ENCODE results near the gene SLC16A3.

DNA sequence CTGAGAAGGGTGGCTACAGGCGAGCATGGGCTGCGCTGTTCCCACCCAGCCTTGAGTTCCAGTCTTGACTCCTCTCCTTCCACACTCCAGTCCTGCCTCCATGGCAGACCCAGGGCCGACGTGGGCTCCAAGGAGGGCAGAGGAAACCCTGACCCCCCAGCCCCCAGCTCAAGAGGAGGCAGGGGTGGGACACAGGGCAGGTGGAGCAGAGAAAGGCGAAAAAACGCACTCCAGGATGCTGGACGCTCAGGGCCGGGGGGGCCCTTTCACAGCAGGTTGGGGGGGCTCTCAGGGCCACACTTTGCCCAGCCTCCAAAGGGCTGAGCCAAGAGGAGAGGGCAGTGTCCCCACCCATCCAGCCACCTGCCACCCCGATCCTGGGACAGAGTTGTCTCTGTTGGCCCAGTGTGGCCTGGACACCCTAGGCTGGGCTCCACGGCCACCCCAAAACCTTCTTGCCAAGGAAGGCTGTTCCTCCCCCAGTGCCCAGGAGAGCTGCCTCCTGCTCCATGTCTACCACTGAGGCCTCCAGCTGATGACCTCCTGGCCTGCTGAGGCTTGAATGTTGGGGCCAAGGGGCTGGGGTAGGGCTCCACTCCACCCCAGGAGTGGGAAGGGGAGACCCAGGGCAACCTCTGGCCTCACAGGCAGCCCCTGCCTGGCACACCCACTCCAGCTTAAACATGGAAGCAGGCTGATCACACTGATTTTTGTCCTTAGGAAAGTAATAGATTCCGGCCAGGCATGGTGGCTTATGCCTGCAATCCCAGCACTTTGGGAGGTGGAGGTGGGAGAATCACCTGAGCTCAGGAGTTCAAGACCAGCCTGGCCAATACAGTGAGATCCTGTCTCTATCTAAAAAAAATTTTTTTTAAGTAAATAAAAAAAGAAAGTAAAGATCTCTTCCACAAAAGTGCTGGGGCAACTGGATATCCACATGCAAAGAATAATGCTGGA, 8.8 kb upstream of the SLC16A3 start:
- TF ChIP-seq FOXP2 (optimal IDR thresholded peaks at IDR 0.05; ENCODE audit: borderline replicate concordance, extremely low read depth, extremely low read length, insufficient read depth), result no peak
- no peak for TF ChIP-seq POLR2AphosphoS5 (IDR thresholded peaks at IDR 0.05; ENCODE audit: low read depth, low read length)
- no peak for TF ChIP-seq TAF1 (IDR thresholded peaks at IDR 0.05; ENCODE audit: borderline replicate concordance, insufficient read depth, low read length)
- TF ChIP-seq SIN3A (IDR thresholded peaks at IDR 0.05; ENCODE audit: borderline replicate concordance, insufficient read depth, low read length), result no peak

All from PFSK-1 (cell line).